GM19025 (cell line): ENCODE measurements around the gene RNPEP.
"Not testable (repeated sequence)": the region's sequence is repeated elsewhere in the genome, so short reads cannot be mapped to it uniquely, and the experiment has no call there.

Experiments
- ATAC-seq: cut with Tn5 transposase; IDR thresholded peaks from one replicate; pipeline ENCODE4 v1.9.1; 2021; ENCODE audit warnings: mild to moderate bottlenecking, low read depth, moderate library complexity; ENCODE audit not compliant: unreplicated experiment

The RNPEP gene

GRCh38 chr1:201982623-201983379, at the start of gene RNPEP:
RNPEP (plus strand) TSS chr1:201982648; CDS start chr1:201982667, 19 bp downstream.
- ATAC-seq = peak; percentile 68

DNA sequence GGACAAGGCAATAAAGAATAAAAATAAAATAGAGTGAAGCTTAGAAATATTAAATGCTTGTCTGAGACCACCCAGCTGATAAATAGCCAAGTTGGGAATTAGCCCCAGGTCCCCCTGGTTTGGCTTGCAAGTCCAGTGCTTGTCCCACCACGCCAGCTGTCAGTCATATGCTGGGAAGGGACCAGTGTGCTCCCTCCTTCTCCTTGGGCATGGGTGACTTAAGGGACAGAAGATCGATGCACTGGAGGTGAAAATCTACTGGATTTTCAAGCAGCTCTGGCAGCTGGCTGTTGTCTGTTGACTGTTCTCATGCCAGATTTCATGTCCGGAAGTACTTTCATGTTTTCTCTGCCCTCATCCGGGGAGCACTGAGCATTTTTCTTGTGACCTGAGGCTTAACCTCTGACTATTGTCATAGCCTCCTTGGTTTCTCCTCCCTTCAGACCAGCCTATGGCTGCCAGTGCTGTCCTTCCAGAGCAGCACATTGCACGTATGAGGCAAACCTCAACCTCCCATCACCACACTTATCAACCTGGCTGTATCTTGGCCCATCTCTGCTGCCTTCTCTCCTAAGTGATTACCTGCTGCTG, 48.5 kb upstream of the RNPEP start:
- no peak for ATAC-seq

DNA sequence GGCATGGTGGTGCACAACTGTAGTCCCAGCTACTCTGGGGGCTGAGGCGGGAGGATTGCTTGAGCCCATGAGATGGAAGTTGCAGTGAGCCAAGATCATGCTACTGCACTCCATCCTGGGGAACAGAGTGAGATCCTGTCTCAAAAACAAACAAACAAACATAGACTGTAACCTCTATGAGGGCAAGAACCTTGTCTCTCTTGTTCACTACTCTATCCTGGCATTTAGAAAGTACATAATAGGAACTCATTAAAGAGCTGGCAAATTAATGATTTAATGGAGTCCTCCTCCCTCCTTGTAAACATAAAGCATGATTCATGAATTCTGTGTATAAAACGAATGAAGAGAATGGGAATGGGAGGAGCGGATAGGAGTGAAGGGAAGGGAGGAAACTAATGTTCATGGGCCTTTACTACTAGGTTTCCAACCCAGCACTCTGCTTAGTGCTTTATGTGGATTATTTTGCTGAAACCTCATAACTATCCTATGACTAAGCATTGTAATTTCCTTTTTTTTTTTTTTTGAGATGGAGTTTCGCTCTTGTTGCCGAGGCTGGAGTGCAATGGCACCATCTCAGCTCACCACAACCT, 44.7 kb upstream of the RNPEP start:
- ATAC-seq = no peak

- ATAC-seq = no peak
These were observed 43.9 kb upstream of the RNPEP start for GRCh38 chr1:201938440-201939035.

GRCh38 chr1:201939148-201939547, 43.3 kb upstream of the RNPEP start:
- ATAC-seq = no peak

DNA sequence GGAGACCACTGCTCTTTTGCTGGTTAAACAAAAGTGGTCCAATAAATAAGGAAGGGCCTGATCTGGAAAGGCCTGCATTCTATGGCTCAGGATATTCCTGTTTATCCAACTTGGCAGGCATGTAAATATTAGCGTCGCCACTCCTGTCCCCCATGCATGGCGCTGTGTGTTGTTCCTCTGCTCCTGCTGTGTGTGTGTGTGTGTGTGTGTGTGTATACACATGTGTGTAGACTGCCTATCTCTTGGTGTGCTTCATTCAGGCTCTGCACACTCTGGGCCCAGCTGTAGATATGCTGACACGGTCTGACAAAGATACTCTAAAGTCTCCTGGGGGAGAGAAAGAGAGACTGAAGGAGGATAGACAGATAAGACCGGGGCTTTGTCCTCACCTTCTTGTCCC, 42.9 kb upstream of the RNPEP start:
- no peak for ATAC-seq

DNA sequence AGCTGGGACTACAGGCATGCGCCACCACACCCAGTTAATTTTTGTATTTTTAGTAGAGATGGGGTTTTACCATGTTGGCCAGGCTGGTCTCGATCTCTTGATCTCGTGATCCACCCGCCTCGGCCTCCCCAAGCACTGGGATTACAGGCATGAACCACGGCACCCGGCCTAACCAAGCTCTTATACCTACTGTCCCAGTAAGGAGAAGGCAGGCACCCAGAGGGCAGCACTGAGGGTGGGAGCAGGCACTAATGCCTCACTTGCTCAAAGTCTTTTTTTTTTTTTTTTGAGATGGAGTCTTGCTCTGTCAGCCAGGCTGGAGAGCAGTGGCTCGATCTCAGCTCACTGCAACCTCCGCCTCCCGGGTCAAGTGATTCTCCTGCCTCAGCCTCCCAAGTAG, 42.1 kb upstream of the RNPEP start:
- ATAC-seq = not testable (repeated sequence)

DNA sequence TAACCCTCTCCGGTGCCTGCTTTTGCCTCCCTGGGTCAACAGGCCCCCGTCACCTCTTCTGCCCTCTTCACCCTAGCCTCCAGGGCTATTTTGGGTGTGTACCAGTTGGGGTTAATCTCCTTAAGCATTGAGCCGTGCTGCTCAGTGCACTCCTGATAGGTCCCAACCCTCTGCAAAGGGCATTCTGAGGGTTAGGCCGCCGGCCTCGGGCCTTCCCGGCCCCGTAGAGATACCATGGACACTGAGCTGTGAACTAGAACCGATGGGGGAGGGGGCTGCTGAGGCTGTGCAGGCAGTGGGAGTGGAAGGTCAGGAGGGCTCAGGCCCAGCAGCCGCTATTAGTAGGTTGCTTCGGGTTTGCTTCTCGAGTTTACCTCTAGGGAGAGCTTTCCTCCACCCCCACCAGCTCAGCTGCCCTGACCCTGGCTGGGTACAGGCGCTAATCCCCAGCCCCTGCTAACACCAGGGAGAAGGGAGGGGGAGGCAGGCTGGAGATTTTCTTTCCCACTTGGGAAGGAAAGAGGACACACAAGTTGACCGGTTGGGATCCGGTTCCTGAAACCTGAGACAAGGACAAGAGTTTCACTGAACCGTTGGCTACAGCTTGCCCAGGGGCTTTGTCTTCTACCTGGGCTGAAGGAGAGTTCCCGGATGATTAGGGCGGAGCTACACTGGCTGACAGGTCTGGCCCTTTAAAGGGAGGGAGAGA, 40.9 kb upstream of the RNPEP start:
- ATAC-seq = no peak

- ATAC-seq = no peak
These were observed 40.3 kb upstream of the RNPEP start for GRCh38 chr1:201942129-201942495.

GRCh38 chr1:201944002-201944401, 38.4 kb upstream of the RNPEP start:
- ATAC-seq = no peak

GRCh38 chr1:201944639-201945038, 37.8 kb upstream of the RNPEP start:
- ATAC-seq = no peak

GRCh38 chr1:201945157-201945556, 37.3 kb upstream of the RNPEP start:
- no peak for ATAC-seq

- no peak for ATAC-seq
These were observed 36.6 kb upstream of the RNPEP start for GRCh38 chr1:201945863-201946223.

GRCh38 chr1:201946224-201946908, 36.1 kb upstream of the RNPEP start, which contains the start of gene LMOD1:
LMOD1 (minus strand) TSS chr1:201946548; CDS start chr1:201946340, 208 bp downstream.
- no peak for ATAC-seq

DNA sequence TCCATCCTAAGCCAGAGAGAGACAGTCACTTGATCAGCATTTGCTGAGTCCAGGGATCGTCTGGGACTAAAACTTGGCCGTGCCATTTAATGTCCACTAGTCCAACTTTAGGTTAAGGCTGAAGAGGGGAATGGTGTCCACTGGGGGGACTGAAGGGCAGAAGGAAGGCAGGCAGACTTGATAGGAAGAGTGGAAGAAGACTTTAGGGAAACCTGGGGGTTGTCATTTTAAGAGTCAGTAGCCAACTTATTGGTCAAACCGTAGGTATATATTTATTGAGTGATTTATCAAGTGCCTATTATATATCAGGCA, 34.8 kb upstream of the RNPEP start:
- ATAC-seq = no peak

DNA sequence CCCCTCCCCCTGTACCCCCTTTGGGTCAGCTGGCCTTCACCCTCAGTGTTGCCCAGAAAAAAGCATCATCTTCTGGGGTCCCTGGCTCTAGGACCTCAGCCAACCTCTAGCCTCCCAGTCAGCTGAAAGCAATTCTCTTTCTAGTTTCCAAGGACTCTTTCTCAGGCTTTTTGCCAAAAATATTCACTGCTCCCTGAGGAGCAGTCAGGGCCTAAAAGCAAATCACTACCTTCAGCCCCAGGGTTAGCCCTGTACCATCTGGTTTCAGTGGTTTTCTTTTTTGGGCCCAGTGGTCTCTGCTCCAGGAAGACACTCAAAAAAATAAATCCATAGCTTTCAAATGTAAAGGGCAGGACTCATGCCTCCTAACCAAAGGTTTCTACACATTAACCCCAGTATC, 33.0 kb upstream of the RNPEP start:
- no peak for ATAC-seq

DNA sequence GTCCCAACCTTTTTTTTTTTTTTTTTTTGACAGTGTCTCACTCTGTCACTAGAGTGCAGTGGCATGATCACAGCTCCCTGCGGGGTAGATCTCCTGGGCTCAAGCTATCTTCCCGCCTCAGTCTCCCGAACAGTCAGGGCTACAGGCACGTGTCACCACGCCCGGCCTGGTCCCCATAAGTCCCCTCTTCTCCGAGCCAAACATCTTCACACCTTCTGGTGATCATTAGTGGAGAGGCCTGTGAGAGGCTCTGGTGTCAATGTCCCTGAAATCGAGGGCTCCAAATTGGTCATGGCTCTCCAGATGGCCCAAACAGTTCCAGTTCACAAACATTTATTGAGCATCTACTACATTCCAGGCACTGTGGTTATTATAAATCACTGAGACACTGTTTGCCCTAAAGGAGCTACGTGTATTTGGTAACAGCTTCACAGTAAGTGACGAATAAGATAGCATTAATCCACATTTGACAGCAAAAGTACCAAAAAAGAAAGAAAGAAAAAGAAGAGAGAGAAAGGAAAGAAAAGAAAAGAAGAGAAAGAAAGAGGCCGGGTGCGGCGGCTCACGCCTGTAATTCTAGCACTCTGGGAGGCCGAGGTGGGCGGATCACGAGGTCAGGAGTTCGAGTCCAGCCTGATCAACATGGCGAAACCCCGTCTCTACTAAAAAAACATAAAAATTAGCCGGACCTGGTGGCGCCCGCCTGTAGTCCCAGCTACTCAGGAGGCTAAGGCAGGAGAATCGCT, 28.0 kb upstream of the RNPEP start:
- ATAC-seq = no peak

DNA sequence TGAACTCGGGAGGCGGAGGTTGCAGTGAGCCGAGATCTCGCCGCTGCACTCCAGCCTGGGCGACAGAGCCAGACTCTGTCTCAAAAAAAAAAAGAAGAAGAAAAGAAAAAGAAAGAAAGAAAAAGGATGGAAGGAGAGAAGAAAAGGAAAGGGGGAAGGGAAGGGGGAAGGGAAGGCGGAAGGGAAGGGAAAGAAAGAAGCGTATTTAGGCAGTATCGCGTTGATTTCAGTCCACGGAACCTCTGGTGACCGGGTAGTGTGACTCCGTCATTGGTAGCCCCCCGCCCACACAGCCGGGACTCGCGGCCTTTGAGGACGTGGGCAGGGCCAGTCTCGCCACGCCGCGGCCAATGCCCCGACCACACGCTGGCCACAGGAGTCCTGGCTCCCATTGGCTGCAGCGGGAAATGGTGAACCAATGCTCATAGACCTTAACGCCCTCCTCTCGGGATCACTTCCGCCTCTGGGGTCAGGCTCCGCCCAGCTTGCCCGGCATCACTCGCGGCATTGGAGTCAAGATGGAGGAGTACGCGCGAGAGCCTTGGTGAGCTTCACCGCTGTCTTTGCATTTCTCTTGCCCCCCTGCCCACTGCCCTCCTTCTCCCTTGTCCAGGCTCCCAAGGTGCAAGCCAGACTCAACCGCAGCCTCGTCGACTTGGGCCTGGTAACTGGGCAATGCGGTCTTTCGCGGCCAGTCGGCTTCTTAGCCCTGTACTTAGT, 27.3 kb upstream of the RNPEP start, which contains the start of gene TIMM17A:
Gene TIMM17A (plus strand): TSS at position 495 of the 720 bp plus-strand sequence. CDS start 24 bp downstream, at position 519.
- ATAC-seq = peak; percentile 99

- ATAC-seq = peak; percentile 12
These were observed 26.7 kb upstream of the RNPEP start for GRCh38 chr1:201955729-201956143.
